IPS DF 6.9 (cell line): ENCODE data around the gene PLCL2.
"Not testable (repeated sequence)": the region's sequence is repeated elsewhere in the genome, so short reads cannot be mapped to it uniquely, and the experiment has no call there.

ENCODE experiments used
- DNase-seq: peaks from one replicate; pipeline ENCODE4 v3.0.0-alpha.2; 2013; ENCODE audit warnings: low read depth, low spot score
- H3K27ac ChIP-seq: one replicate; pipeline ENCODE4 v1.5.1; 2013; ENCODE audit warnings: low read length, control low read depth
- H3K27me3 ChIP-seq: 2 replicates; pipeline ENCODE4 v1.6.1; 2013; ENCODE audit warnings: mild to moderate bottlenecking, low read length; ENCODE audit not compliant: control insufficient read depth, insufficient read depth
- H3K36me3 ChIP-seq: 2 replicates; pipeline ENCODE4 v1.6.1; 2013; ENCODE audit warnings: low read length; ENCODE audit not compliant: control insufficient read depth, insufficient read depth
- H3K4me1 ChIP-seq: 2 replicates; pipeline ENCODE4 v1.6.1; 2013; ENCODE audit warnings: low read length; ENCODE audit not compliant: control insufficient read depth, insufficient read depth
- H3K4me3 ChIP-seq: 2 replicates; pipeline ENCODE4 v1.5.1; 2013; ENCODE audit warnings: mild to moderate bottlenecking, low read length
- H3K9me3 ChIP-seq: 2 replicates; pipeline ENCODE4 v1.6.1; 2013; ENCODE audit warnings: low read length, inconsistent platforms; ENCODE audit not compliant: control insufficient read depth, insufficient read depth
- WGBS: extraction: QIAGEN DNeasy Blood & Tissue Kit; methylation state at CpG from one replicate; pipeline ENCODE4 v1.1.7; 2013; ENCODE audit warnings: mixed read lengths, missing lambda C conversion rate; ENCODE audit not compliant: insufficient read length, insufficient coverage; 5-methylcytosine and 5-hydroxymethylcytosine counted together

The PLCL2 gene

GRCh38 chr3:17087509-17087908 is 202.8 kb downstream of the PLCL2 start:
- no peak for DNase-seq
- no peaks in the 10 kb centered on the region for H3K27me3 ChIP-seq
- no peaks in the 10 kb centered on the region for H3K36me3 ChIP-seq
- H3K4me1 ChIP-seq: 0 out of 2 replicates have a peak, but pooled peaks cover 1% of the 10 kb centered on the region
- no peak overlapping the region for H3K27ac ChIP-seq
- no CpG with 5 or more reads among the region's 4 CpGs for WGBS
- no peaks in the 10 kb centered on the region for H3K9me3 ChIP-seq
- no peak overlapping the region for H3K4me3 ChIP-seq

GRCh38 chr3:17088017-17088416 is 203.3 kb downstream of the PLCL2 start:
- no peak for DNase-seq
- no peaks in the 10 kb centered on the region for H3K9me3 ChIP-seq
- H3K27ac ChIP-seq: no peak overlapping the region
- H3K36me3 ChIP-seq: no peaks in the 10 kb centered on the region
- H3K4me1 ChIP-seq: 0 out of 2 replicates have a peak, but pooled peaks cover 1% of the 10 kb centered on the region
- no CpG with 5 or more reads among the region's 3 CpGs for WGBS
- no peak overlapping the region for H3K4me3 ChIP-seq
- no peaks in the 10 kb centered on the region for H3K27me3 ChIP-seq

GRCh38 chr3:17088602-17089313 is 204.0 kb downstream of the PLCL2 start:
- no peak overlapping the region for H3K4me3 ChIP-seq
- WGBS: no CpG with 5 or more reads among the region's 6 CpGs
- H3K36me3 ChIP-seq: no peaks in the 10 kb centered on the region
- H3K27ac ChIP-seq: no peak overlapping the region
- H3K27me3 ChIP-seq: no peaks in the 10 kb centered on the region
- 0 out of 2 replicates have a peak, but pooled peaks cover 1% of the 10 kb centered on the region for H3K4me1 ChIP-seq
- no peaks in the 10 kb centered on the region for H3K9me3 ChIP-seq
- no peak for DNase-seq

GRCh38 chr3:17089314-17089700 is 204.6 kb downstream of the PLCL2 start:
- H3K36me3 ChIP-seq: no peaks in the 10 kb centered on the region
- no peak overlapping the region for H3K27ac ChIP-seq
- H3K9me3 ChIP-seq: no peaks in the 10 kb centered on the region
- DNase-seq: no peak
- 0 out of 2 replicates have a peak, but pooled peaks cover 1% of the 10 kb centered on the region for H3K4me1 ChIP-seq
- no peak overlapping the region for H3K4me3 ChIP-seq
- no peaks in the 10 kb centered on the region for H3K27me3 ChIP-seq

- Histone ChIP-seq H3K36me3 (no peaks in the 10 kb centered on the region), H3K4me1 (peaks cover 3% of the 10 kb centered on the region; the same call in 1 of the 2 replicates), H3K9me3 (no peaks in the 10 kb centered on the region), H3K27me3 (no peaks in the 10 kb centered on the region), H3K4me3 (no peak overlapping the region), H3K27ac (no peak overlapping the region)
- WGBS: no CpG with 5 or more reads among the region's 6 CpGs
- no peak for DNase-seq
Measured at GRCh38 chr3:17090280-17090983, 205.7 kb downstream of the PLCL2 start.

GRCh38 chr3:17091910-17092582 is 207.3 kb downstream of the PLCL2 start:
- Histone ChIP-seq H3K27ac (no peak overlapping the region), H3K4me3 (no peak overlapping the region), H3K4me1 (peaks cover 3% of the 10 kb centered on the region; the same call in 1 of the 2 replicates), H3K27me3 (no peaks in the 10 kb centered on the region), H3K36me3 (no peaks in the 10 kb centered on the region), H3K9me3 (no peaks in the 10 kb centered on the region)
- no peak for DNase-seq
- WGBS: no CpG with 5 or more reads among the region's 6 CpGs

GRCh38 chr3:17092583-17092933 is 207.8 kb downstream of the PLCL2 start:
- Histone ChIP-seq H3K4me1 (peaks cover 3% of the 10 kb centered on the region; the same call in 1 of the 2 replicates), H3K9me3 (no peaks in the 10 kb centered on the region), H3K27ac (no peak overlapping the region), H3K27me3 (no peaks in the 10 kb centered on the region), H3K36me3 (no peaks in the 10 kb centered on the region), H3K4me3 (no peak overlapping the region)
- no peak for DNase-seq
- no CpG with 5 or more reads among the region's 2 CpGs for WGBS

GRCh38 chr3:17094551-17094950 is 209.8 kb downstream of the PLCL2 start:
- no peak overlapping the region for H3K4me3 ChIP-seq
- no peaks in the 10 kb centered on the region for H3K36me3 ChIP-seq
- peak; percentile 37 for DNase-seq
- H3K27me3 ChIP-seq: no peaks in the 10 kb centered on the region
- no CpG with 5 or more reads among the region's 6 CpGs for WGBS
- peaks cover 3% of the 10 kb centered on the region; the same call in 1 of the 2 replicates for H3K4me1 ChIP-seq
- no peaks in the 10 kb centered on the region for H3K9me3 ChIP-seq
- H3K27ac ChIP-seq: no peak overlapping the region

GRCh38 chr3:17103579-17103978 is 218.8 kb downstream of the PLCL2 start:
- Histone ChIP-seq H3K4me1 (no peaks in the 10 kb centered on the region), H3K9me3 (no peaks in the 10 kb centered on the region), H3K27me3 (no peaks in the 10 kb centered on the region), H3K27ac (no peak overlapping the region), H3K4me3 (no peak overlapping the region), H3K36me3 (no peaks in the 10 kb centered on the region)
- WGBS: no CpG with 5 or more reads among the region's 1 CpG
- no peak for DNase-seq

GRCh38 chr3:17106801-17107200 is 222.0 kb downstream of the PLCL2 start:
- not testable (repeated sequence) for H3K4me3 ChIP-seq, H3K36me3 ChIP-seq, DNase-seq, H3K27ac ChIP-seq, H3K4me1 ChIP-seq, H3K9me3 ChIP-seq, H3K27me3 ChIP-seq
- whole genome bisulfite sequencing: no CpG with 5 or more reads among the region's 5 CpGs
